Activated T-cell treated with anti-CD3 and anti-CD28 coated beads, Interleukin-2, amount 50 U/mL, for 48 hours (primary cell): ENCODE results near the gene ASCC3.

Source experiments
- DNase-seq, 2 experiments: peaks; one replicate each; pipeline ENCODE4 v3.0.0-alpha.2; 2020

The ASCC3 gene

DNA sequence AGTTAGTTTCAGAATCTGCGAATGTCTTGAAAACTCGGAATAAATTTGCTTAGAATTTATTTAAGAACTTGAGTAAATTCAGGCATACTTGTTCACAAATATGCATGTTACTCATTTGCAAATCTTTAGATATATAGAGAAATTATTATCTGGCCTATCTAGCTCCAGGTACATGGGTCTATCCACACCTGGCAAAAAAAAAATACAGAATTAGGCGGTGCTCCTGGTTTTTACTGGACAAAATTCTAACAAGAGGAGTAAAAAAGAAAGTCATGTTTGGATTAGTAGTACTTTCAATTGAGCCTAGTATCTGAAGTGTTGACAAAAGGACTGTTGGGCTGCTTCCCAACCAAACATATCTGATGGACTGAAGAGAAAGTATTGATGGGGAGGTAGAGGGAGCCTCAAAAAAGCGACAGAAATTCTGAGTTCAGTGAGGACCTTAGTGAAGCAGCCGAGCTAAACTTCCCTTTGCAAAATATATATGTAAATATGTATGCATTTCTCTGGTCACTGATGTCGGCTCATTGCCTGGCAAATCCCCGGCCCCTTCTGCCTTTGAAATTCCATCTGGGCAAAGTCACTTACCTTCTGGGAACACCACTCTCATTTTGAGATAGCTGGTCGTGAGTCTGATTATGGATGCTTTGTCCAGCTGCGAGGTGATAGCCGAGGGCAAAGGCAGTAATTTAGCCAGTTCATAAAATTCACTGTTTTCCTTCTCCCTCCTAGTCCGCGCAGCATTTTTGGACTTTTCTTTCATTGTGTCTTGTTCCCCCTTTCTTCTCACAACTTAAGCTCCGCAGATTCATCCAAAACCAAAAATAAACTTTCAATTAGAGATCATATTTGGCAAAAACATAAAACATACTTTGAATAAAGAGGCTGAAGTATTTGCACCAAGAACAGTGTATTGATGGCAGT, 418.2 kb downstream of the ASCC3 start:
- no peak for DNase-seq

DNA sequence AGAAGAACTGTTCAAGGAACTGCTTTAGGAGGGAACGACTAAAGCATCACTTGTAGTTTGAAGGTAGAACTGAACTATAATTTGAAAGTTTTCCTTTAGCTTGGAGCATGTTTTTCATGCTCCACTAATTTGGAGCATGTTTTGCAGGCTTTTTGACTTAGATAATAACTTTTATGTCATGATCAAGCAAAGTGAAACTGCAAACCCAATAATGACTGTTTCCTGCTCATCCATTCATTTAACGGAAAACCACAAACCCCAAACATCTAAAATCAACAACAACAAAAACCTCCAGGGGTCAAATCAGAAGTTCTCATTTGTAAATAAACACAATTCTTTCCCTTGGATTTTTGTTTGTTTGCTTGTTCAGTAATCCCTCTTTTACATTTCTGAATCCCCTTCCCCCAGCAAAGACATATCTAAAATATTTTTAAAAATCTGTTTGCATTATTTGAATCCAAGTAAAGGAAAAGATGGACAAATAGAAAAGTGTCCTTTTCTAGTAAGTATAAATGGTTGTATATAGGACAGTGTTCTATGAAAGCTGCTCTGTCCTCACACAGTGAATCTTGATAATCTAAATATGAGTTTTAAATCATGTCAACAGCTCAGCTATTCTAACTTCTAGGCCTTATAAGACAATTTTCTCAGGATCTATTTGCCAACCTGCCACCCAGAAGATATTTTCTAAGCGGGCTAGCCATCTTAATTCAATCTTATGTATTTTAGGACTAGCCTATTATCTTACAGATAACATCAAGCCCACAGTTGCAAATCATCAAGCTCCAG, 419.0 kb downstream of the ASCC3 start:
- no peak for DNase-seq

DNA sequence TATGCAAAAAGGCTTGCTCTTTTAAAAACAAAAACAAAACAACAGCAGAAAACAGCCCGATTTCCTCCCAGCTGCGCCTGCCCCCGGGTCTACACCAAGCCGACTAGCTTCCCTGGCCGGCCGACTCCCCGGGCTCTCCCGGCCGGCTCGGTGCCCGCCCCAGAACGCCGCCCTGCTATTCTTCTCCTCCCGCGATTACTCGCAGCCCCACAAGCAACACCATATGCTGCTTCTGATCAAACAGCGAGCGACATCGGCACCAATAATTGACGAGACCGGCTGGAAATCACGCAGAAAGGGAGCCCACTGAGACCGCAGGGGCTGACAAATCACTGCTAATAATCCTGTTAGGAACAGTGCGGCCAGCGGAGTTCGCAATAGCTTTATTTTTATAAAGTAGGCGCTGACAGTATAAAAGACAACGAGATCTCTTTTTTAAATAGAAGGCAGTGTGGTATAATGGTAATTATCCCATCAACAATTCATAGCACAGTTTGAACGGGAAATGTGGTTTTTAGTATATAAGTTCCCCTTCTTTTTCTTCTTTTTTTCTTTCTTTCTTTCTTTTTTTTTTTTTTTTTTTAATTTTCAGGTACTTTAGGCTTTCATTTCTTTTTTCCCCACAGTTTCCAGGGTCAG, 419.7 kb downstream of the ASCC3 start:
- DNase-seq = no peak

DNA sequence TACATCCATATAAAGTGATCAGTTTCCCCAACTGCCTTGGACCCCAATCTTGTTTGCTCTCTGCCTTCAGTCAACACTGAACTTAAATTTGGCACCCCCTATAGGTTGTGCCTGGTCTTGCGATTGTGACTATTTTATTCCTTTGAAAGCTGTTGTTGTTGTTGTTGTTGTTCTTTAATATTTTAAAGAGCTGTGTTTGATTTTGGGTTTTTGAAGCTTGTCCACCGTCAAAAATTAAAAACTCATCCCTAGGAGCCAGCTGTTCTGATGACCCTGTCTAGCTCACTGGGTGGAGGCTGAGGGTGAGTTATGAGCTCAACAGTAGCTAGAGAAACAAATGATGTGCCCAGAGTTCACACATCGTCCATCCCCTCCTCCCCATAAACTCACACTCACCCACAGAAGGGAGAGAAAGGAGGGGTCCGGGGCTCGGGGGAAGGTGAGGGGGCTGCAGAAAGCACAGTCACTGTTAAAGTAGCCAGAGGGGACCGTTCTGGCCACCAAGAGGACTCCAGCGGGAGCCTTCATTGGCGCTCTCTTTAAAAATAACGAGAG, 420.4 kb downstream of the ASCC3 start:
- no peak for DNase-seq

DNA sequence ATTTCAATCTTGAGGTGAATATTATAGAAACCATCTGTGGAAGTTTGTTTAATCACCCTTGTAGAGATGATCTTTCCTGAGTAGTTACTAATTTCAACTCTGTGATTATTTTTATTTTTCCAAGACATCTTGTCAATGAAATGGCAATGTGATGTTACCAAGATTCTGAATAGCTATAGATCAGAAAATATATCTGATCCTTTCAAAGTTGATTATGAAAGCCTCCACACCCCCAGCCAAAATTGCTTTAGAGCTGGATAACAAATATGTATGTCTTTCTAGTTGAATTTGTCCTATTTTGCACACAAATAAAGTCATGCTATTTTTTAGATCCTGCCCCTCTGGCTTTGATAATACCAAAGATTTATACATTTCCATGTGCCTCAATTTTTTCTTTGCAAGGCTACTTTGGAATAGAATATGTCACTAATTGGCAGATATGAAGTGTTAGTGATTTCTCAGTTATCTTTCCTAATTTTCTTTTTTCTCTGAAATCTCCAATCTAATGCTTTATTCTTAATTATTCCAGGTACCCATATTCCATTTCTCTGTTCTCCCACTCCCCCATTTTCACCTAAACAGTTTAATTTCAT, 421.4 kb downstream of the ASCC3 start:
- no peak for DNase-seq

DNA sequence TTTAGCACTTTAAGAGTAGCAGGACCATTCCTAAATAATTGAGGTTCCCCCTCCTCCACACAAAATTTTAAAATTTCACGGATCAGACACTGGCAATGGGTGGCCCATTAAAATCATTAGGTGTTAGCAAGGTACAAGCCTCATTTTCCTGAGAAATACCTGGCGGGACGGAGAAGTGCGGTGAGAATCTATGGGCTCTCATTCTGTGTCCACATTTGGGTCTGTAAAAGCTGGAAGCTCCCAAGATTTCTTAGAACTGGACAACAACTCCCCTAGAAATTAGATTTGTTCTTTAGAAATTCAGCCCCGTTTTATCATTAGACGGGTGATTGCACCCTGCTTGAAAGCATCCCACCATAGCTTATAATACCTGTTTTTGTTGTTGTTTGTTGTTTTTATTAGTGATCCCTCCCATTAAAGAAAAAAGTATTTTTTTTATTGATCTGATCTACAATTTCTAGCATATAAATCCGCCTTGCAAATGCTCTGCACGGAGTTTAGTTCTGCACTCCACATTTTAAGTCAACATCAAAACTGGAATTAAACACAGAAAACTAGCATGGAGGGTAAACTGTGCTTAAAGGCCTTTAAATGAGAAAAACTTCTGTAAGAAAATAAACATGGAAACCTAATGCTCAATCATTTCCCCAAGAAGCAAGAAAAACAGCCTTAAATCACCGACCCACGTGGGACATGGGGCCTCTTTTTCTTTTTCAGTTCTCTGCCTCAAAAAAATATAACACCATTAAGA, 422.1 kb downstream of the ASCC3 start:
- DNase-seq = no peak
